ENCODE data around the gene TMUB1. TPM values are rescaled to one million over a fixed set of nuclear protein-coding genes. Genes with fewer than 3 reads are reported as not detected.

TMUB1 gene
- total and polyA plus RNA-seq, 9 of the 15 experiments (the other 6 are each of a cell fraction or from before 2014, with no cell fraction given) = 0.14 to 241 (median 74.1) TPM

DNA sequence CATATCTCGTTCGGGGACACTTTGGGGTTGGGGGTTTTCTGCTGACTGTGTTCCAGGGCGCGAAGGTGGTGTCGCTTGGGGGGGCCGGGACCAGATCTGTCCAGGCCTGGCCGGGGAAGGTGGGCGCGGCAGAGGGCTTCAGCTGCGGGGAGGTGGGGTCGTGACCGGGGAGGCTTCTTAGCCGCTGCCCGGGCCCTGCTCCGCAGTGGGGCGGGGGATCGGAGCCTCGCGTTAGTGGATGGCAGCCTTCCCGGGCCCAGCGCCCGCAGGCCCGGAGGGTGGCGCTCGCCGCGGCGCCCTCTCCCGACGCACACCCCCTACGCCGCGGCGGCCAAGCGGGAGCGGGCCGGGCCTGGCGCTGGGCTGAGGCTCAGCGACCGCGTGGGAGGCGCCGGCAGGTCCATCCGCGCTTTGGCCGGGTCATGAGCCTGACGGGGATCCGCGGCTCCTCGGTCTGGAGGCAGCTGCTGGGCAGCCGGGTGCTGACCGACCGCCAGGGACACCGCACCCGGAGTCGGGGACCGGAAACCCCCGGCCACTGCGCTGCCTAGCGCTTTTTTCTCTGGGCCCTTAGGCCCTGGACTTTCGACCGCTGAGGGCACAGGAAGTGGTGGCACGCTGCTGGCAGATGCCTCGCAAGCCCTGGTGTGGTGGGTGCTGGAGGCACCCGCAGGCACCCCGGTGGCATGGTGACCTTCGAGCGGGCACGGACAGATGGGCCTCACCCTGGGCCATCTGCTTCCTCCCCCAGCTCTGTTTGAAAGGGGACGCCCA, 4.1 kb upstream of the TMUB1 start (continued):
- TF ChIP-seq, protein P1, sequence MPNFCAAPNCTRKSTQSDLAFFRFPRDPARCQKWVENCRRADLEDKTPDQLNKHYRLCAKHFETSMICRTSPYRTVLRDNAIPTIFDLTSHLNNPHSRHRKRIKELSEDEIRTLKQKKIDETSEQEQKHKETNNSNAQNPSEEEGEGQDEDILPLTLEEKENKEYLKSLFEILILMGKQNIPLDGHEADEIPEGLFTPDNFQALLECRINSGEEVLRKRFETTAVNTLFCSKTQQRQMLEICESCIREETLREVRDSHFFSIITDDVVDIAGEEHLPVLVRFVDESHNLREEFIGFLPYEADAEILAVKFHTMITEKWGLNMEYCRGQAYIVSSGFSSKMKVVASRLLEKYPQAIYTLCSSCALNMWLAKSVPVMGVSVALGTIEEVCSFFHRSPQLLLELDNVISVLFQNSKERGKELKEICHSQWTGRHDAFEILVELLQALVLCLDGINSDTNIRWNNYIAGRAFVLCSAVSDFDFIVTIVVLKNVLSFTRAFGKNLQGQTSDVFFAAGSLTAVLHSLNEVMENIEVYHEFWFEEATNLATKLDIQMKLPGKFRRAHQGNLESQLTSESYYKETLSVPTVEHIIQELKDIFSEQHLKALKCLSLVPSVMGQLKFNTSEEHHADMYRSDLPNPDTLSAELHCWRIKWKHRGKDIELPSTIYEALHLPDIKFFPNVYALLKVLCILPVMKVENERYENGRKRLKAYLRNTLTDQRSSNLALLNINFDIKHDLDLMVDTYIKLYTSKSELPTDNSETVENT (CRISPR knock-in tag; IDR thresholded peaks at IDR 0.05) = peak; percentile 34; the same call in 1 of the 2 replicates
- TF ChIP-seq ZNF311 (CRISPR knock-in tag; IDR thresholded peaks at IDR 0.05) = no peak
- no peak for TF ChIP-seq SMAD3 (CRISPR knock-in tag; conservative IDR thresholded peaks at IDR 0.05)
- TF ChIP-seq COPS2 (conservative IDR thresholded peaks at IDR 0.05) = no peak
- TF ChIP-seq, protein P2, sequence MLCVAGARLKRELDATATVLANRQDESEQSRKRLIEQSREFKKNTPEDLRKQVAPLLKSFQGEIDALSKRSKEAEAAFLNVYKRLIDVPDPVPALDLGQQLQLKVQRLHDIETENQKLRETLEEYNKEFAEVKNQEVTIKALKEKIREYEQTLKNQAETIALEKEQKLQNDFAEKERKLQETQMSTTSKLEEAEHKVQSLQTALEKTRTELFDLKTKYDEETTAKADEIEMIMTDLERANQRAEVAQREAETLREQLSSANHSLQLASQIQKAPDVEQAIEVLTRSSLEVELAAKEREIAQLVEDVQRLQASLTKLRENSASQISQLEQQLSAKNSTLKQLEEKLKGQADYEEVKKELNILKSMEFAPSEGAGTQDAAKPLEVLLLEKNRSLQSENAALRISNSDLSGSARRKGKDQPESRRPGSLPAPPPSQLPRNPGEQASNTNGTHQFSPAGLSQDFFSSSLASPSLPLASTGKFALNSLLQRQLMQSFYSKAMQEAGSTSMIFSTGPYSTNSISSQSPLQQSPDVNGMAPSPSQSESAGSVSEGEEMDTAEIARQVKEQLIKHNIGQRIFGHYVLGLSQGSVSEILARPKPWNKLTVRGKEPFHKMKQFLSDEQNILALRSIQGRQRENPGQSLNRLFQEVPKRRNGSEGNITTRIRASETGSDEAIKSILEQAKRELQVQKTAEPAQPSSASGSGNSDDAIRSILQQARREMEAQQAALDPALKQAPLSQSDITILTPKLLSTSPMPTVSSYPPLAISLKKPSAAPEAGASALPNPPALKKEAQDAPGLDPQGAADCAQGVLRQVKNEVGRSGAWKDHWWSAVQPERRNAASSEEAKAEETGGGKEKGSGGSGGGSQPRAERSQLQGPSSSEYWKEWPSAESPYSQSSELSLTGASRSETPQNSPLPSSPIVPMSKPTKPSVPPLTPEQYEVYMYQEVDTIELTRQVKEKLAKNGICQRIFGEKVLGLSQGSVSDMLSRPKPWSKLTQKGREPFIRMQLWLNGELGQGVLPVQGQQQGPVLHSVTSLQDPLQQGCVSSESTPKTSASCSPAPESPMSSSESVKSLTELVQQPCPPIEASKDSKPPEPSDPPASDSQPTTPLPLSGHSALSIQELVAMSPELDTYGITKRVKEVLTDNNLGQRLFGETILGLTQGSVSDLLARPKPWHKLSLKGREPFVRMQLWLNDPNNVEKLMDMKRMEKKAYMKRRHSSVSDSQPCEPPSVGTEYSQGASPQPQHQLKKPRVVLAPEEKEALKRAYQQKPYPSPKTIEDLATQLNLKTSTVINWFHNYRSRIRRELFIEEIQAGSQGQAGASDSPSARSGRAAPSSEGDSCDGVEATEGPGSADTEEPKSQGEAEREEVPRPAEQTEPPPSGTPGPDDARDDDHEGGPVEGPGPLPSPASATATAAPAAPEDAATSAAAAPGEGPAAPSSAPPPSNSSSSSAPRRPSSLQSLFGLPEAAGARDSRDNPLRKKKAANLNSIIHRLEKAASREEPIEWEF (CRISPR knock-in tag; IDR thresholded peaks at IDR 0.05) = no peak
- no peak for TF ChIP-seq STAT5B (CRISPR knock-in tag; IDR thresholded peaks at IDR 0.05)
- TF ChIP-seq POLR2A (conservative IDR thresholded peaks at IDR 0.05) = 0 out of 2 replicates have a peak, but pooled peaks have one; percentile 48
- TF ChIP-seq TGIF2 (CRISPR knock-in tag; IDR thresholded peaks at IDR 0.05) = no peak
- TF ChIP-seq ZKSCAN1 (IDR thresholded peaks at IDR 0.05; ENCODE audit: low read depth, low read length) = no peak; the same call in 1 of the 2 replicates
- TF ChIP-seq LEF1 (IDR thresholded peaks at IDR 0.05) = no peak
- no peak for TF ChIP-seq TRIM28 (IDR thresholded peaks at IDR 0.05)
- TF ChIP-seq ZNF239 (CRISPR knock-in tag; IDR thresholded peaks at IDR 0.05) = no peak
- no peak for TF ChIP-seq ZNF609 (CRISPR knock-in tag; IDR thresholded peaks at IDR 0.05; ENCODE audit: borderline replicate concordance)
- TF ChIP-seq MCM5 (IDR thresholded peaks at IDR 0.05; ENCODE audit: low read depth) = no peak
- no peak for TF ChIP-seq HNRNPK (IDR thresholded peaks at IDR 0.05; ENCODE audit: low read depth, low read length, poor library complexity, severe bottlenecking)
- 0 out of 2 replicates have a peak, but pooled peaks have one; percentile 0 for TF ChIP-seq NFRKB (IDR thresholded peaks at IDR 0.05; ENCODE audit: low read depth)
- TF ChIP-seq ESRRA (IDR thresholded peaks at IDR 0.05; ENCODE audit: borderline replicate concordance, low read depth) = peak; percentile 74; the same call in 1 of the 2 replicates

All from K562 (cell line).